HCT116 (cell line): Measurements from ENCODE around the gene MAP7.

Experiments used
- CTCF ChIP-seq, 3 experiments: fragments of 200-600 bp in 1 of 3; sonication (generic) in 1 of 3; IDR thresholded peaks in 2 of 3; conservative IDR thresholded peaks in 1 of 3; 2 replicates each; pipeline ENCODE4 v1.5.1; 2012 to 2017; ENCODE audit warnings: low read depth in 2 of 3, low read length in 2 of 3, antibody characterized with exemption in 1 of 3, borderline replicate concordance in 1 of 3, control low read depth in 1 of 3, mild to moderate bottlenecking in 1 of 3, mixed read lengths in 1 of 3, mixed run types in 1 of 3, moderate library complexity in 1 of 3; ENCODE audit not compliant: insufficient read depth in 1 of 3
- EZH2 ChIP-seq: fragments of 200-600 bp; sonication (generic); IDR thresholded peaks from 2 replicates; pipeline ENCODE4 v1.6.1; 2017; ENCODE audit warnings: antibody characterized with exemption, mixed run types
- POLR2A ChIP-seq: IDR thresholded peaks from 2 replicates; pipeline ENCODE4 v1.7.0; 2011; ENCODE audit warnings: borderline replicate concordance; ENCODE audit not compliant: insufficient read depth, insufficient read length; ENCODE audit errors: extremely low read depth
- REST ChIP-seq: IDR thresholded peaks from 2 replicates; pipeline ENCODE4 v1.6.1; 2012; ENCODE audit warnings: low read depth
- YY1 ChIP-seq: IDR thresholded peaks from 2 replicates; pipeline ENCODE4 v1.6.1; 2011; ENCODE audit warnings: low read length, low read depth, moderate library complexity, mild to moderate bottlenecking; ENCODE audit not compliant: insufficient replicate concordance; ENCODE audit errors: extremely low read depth

GRCh38 chr6:136524936-136525413 is 25.2 kb downstream of the MAP7 start:
- TF ChIP-seq REST (no peak), POLR2A (no peak), CTCF (IDR thresholded peaks at IDR 0.05 in 2 of 3, conservative IDR thresholded peaks at IDR 0.05 in 1 of 3; ENCODE audit: borderline replicate concordance in 1 of 3, insufficient read depth in 1 of 3, low read depth in 2 of 3, low read length in 2 of 3) (no peak), EZH2 (no peak), YY1 (no peak)
